H9 (cell line): ENCODE measurements around the gene HEPHL1. TPM values are rescaled to one million over a fixed set of nuclear protein-coding genes. Genes with fewer than 3 reads are reported as not detected.
A peak's percentile ranks its signal among the peaks of the same experiment; 100 is the strongest.

Experiments used
- DNase-seq: peaks from one replicate; pipeline ENCODE4 v3.0.0-alpha.2; 2017
- H2AFZ ChIP-seq: one replicate; pipeline ENCODE4 v1.6.1; 2013; ENCODE audit warnings: mild to moderate bottlenecking, low read length, control low read depth, moderate library complexity
- H2AK5ac ChIP-seq: 2 replicates; pipeline ENCODE4 v1.6.1; 2013; ENCODE audit warnings: low read length, control low read depth, mixed read lengths; ENCODE audit not compliant: insufficient read length
- H2BK120ac ChIP-seq: one replicate; pipeline ENCODE4 v1.6.1; 2013; ENCODE audit warnings: low read depth, mild to moderate bottlenecking, low read length, control low read depth, inconsistent platforms; ENCODE audit not compliant: poor library complexity, severe bottlenecking
- H2BK12ac ChIP-seq: 2 replicates; pipeline ENCODE4 v1.6.1; 2013; ENCODE audit warnings: low read length, control low read depth, mixed read lengths, low read depth; ENCODE audit not compliant: insufficient read length
- H2BK15ac ChIP-seq: 2 replicates; pipeline ENCODE4 v1.6.1; 2013; ENCODE audit warnings: low read depth, low read length, control low read depth
- H2BK20ac ChIP-seq: one replicate; pipeline ENCODE4 v1.6.1; 2013; ENCODE audit warnings: low read depth, mild to moderate bottlenecking, low read length, control low read depth, inconsistent platforms; ENCODE audit not compliant: poor library complexity, severe bottlenecking
- H2BK5ac ChIP-seq: 2 replicates; pipeline ENCODE4 v1.6.1; 2013; ENCODE audit warnings: low read length, control low read depth, mixed read lengths; ENCODE audit not compliant: insufficient read length
- H3K14ac ChIP-seq: 2 replicates; pipeline ENCODE4 v1.6.1; 2013; ENCODE audit warnings: low read length, control low read depth; ENCODE audit not compliant: insufficient read depth
- H3K18ac ChIP-seq: 2 replicates; pipeline ENCODE4 v1.6.1; 2013; ENCODE audit warnings: low read depth, mild to moderate bottlenecking, mixed read lengths, low read length, control low read depth; ENCODE audit not compliant: insufficient read length
- H3K23ac ChIP-seq: 2 replicates; pipeline ENCODE4 v1.6.1; 2013; ENCODE audit warnings: low read length, control low read depth, mixed read lengths, low read depth; ENCODE audit not compliant: insufficient read length
- H3K23me2 ChIP-seq: 2 replicates; pipeline ENCODE4 v1.6.1; 2013; ENCODE audit warnings: low read depth, mild to moderate bottlenecking, mixed read lengths, low read length, control low read depth; ENCODE audit not compliant: insufficient read length, poor library complexity, severe bottlenecking
- H3K27ac ChIP-seq: 2 replicates; pipeline ENCODE4 v1.5.1; 2013; ENCODE audit warnings: low read length, control low read depth, mixed read lengths, low read depth; ENCODE audit not compliant: insufficient read length
- H3K27me3 ChIP-seq: 2 replicates; pipeline ENCODE4 v1.6.1; 2013; ENCODE audit warnings: low read length, control low read depth, inconsistent platforms; ENCODE audit not compliant: insufficient read depth
- H3K4ac ChIP-seq: 2 replicates; pipeline ENCODE4 v1.6.1; 2013; ENCODE audit warnings: low read depth, mild to moderate bottlenecking, control low read depth, inconsistent platforms, low read length, moderate library complexity
- H3K4me1 ChIP-seq: 2 replicates; pipeline ENCODE4 v1.6.1; 2013; ENCODE audit warnings: low read length, control low read depth, inconsistent platforms; ENCODE audit not compliant: insufficient read depth
- H3K4me2 ChIP-seq: 2 replicates; pipeline ENCODE4 v1.6.1; 2013; ENCODE audit warnings: low read length, control low read depth, mixed read lengths; ENCODE audit not compliant: insufficient read length, insufficient read depth
- H3K56ac ChIP-seq: 2 replicates; pipeline ENCODE4 v1.6.1; 2013; ENCODE audit warnings: low read depth, mild to moderate bottlenecking, mixed read lengths, low read length, control low read depth; ENCODE audit not compliant: insufficient read length
- H3K79me1 ChIP-seq: 2 replicates; pipeline ENCODE4 v1.6.1; 2013; ENCODE audit warnings: low read depth, mild to moderate bottlenecking, moderate library complexity, low read length, control low read depth, inconsistent platforms; ENCODE audit not compliant: insufficient read depth, poor library complexity, severe bottlenecking
- H3K79me2 ChIP-seq: 2 replicates; pipeline ENCODE4 v1.6.1; 2013; ENCODE audit warnings: low read length, control low read depth, inconsistent platforms; ENCODE audit not compliant: insufficient read depth
- H3K9ac ChIP-seq: 2 replicates; pipeline ENCODE4 v1.6.1; 2013; ENCODE audit warnings: low read length, control low read depth, mixed read lengths; ENCODE audit not compliant: insufficient read length; ENCODE audit errors: extremely low read depth
- H3K9me3 ChIP-seq: one replicate; pipeline ENCODE4 v1.6.1; 2013; ENCODE audit warnings: low read depth, low read length, inconsistent platforms; ENCODE audit not compliant: control insufficient read depth
- H3T11ph ChIP-seq: one replicate; pipeline ENCODE4 v1.6.1; 2013; ENCODE audit warnings: mild to moderate bottlenecking, low read length, control low read depth, inconsistent platforms
- H4K20me1 ChIP-seq: one replicate; pipeline ENCODE4 v1.6.1; 2013; ENCODE audit not compliant: control insufficient read depth, insufficient read length, insufficient read depth
- H4K5ac ChIP-seq: 2 replicates; pipeline ENCODE4 v1.6.1; 2013; ENCODE audit warnings: low read depth, mild to moderate bottlenecking, mixed read lengths, low read length, control low read depth; ENCODE audit not compliant: insufficient read length
- H4K8ac ChIP-seq: replicated peaks from 2 replicates; pipeline ENCODE4 v1.6.1; 2013; ENCODE audit warnings: low read length, control low read depth, mixed read lengths, low read depth; ENCODE audit not compliant: insufficient read length
- H4K91ac ChIP-seq: 2 replicates; pipeline ENCODE4 v1.6.1; 2013; ENCODE audit warnings: low read depth, mild to moderate bottlenecking, moderate library complexity, mixed read lengths, low read length, control low read depth; ENCODE audit not compliant: insufficient read length
- H3K27ac Mint-ChIP-seq, 3 experiments: 2 replicates in 2 of 3; 3 replicates in 1 of 3; pipeline ENCODE4 v1.8.0; 2020 to 2021; ENCODE audit warnings: mixed read lengths in 3 of 3, mild to moderate bottlenecking in 1 of 3, moderate library complexity in 1 of 3
- H3K27me3 Mint-ChIP-seq: 2 replicates; pipeline ENCODE4 v1.8.0; 2021; ENCODE audit warnings: low read depth, mild to moderate bottlenecking, moderate library complexity, mixed read lengths
- H3K36me3 Mint-ChIP-seq, 3 experiments: 2 replicates in 2 of 3; 3 replicates in 1 of 3; pipeline ENCODE4 v1.8.0; 2020 to 2021; ENCODE audit warnings: low read depth in 3 of 3, mixed read lengths in 3 of 3; ENCODE audit not compliant: insufficient read depth in 1 of 3
- H3K4me1 Mint-ChIP-seq, 2 experiments: 2 replicates each; pipeline ENCODE4 v1.8.0; 2020; ENCODE audit warnings: mixed read lengths in 2 of 2
- H3K4me3 Mint-ChIP-seq, 2 experiments: 2 replicates in 1 of 2; 3 replicates in 1 of 2; pipeline ENCODE4 v1.8.0; 2020 to 2021; ENCODE audit warnings: mild to moderate bottlenecking in 2 of 2, mixed read lengths in 2 of 2, moderate library complexity in 1 of 2
- H3K9me3 Mint-ChIP-seq, 2 experiments: 2 replicates in 1 of 2; 3 replicates in 1 of 2; pipeline ENCODE4 v1.8.0; 2020; ENCODE audit warnings: mild to moderate bottlenecking in 2 of 2, mixed read lengths in 2 of 2, moderate library complexity in 1 of 2
- WGBS: extraction: QIAGEN DNeasy Blood & Tissue Kit; methylation state at CpG from one replicate; pipeline ENCODE4 v1.1.7; 2013; ENCODE audit warnings: missing lambda C conversion rate, low lambda C conversion rate, mixed read lengths; ENCODE audit not compliant: insufficient read length; ENCODE audit errors: extremely low coverage; 5-methylcytosine and 5-hydroxymethylcytosine counted together
- total RNA-seq: library from RNA; stranded (reverse); gene quantifications from 2 replicates; pipeline ENCODE4 v1.2.1, GENCODE V29; 2021
- TF ChIP-seq, protein P1 (sequence below): fragments of 200-600 bp; sonication (generic); conservative IDR thresholded peaks from 3 replicates; pipeline ENCODE4 v1.8.0; 2021; ENCODE audit warnings: antibody characterized with exemption, mild to moderate bottlenecking

The HEPHL1 gene
- total RNA-seq, 1 experiment from 2014 or later = not detected

- Histone ChIP-seq H2AK5ac (no peak within 1 kb of the TSS), H2BK12ac (no peak within 1 kb of the TSS), H3K79me1 (no peaks in the 10 kb centered on the region), H3K4me2 (peak within 1 kb of the TSS; percentile 98), H3K18ac (peak within 1 kb of the TSS; percentile 97), H2AFZ (no peak within 1 kb of the TSS), H3K4ac (no peak within 1 kb of the TSS; the same call in 1 of the 2 replicates), H3K79me2 (peaks cover 44% of the 10 kb centered on the region), H4K20me1 (no peaks in the 10 kb centered on the region), H4K8ac (no peak within 1 kb of the TSS), H2BK20ac (no peak within 1 kb of the TSS), H3K23me2 (peaks cover 22% of the 10 kb centered on the region), H2BK15ac (no peak within 1 kb of the TSS), H3K56ac (no peak within 1 kb of the TSS), H3K27me3 (no peaks in the 10 kb centered on the region), H4K5ac (peak within 1 kb of the TSS; percentile 35), H3K27ac (peak within 1 kb of the TSS; percentile 18), H3K14ac (peak within 1 kb of the TSS; percentile 97), H3K23ac (no peak within 1 kb of the TSS), H4K91ac (no peak within 1 kb of the TSS), H2BK120ac (no peak within 1 kb of the TSS), H3K4me1 (peaks cover 13% of the 10 kb centered on the region; the same call in 1 of the 2 replicates), H2BK5ac (no peak within 1 kb of the TSS), H3K9me3 (no peaks in the 10 kb centered on the region), H3K9ac (peak within 1 kb of the TSS; percentile 90), H3T11ph (no peak within 1 kb of the TSS)
- H3K27ac Mint-ChIP-seq = peak within 1 kb of the TSS; percentile 92 to 98 (median 98)
- peak; percentile 86 for DNase-seq
- H3K4me3 Mint-ChIP-seq = no peak within 1 kb of the TSS; a peak in 2 of 5 replicates
- peaks cover 30 to 31% of the 10 kb centered on the region in 2 experiments for H3K4me1 Mint-ChIP-seq
- H3K27me3 Mint-ChIP-seq = peaks cover 5% of the 10 kb centered on the region; the same call in 1 of the 2 replicates
- peaks cover 11 to 22% (median 20%) of the 10 kb centered on the region in 3 experiments for H3K36me3 Mint-ChIP-seq
- WGBS = no CpG with 5 or more reads among the region's 92 CpGs
- H3K9me3 Mint-ChIP-seq = peaks cover 10 to 21% of the 10 kb centered on the region in 2 experiments; a peak in 4 of 5 replicates
- TF ChIP-seq, protein P1, sequence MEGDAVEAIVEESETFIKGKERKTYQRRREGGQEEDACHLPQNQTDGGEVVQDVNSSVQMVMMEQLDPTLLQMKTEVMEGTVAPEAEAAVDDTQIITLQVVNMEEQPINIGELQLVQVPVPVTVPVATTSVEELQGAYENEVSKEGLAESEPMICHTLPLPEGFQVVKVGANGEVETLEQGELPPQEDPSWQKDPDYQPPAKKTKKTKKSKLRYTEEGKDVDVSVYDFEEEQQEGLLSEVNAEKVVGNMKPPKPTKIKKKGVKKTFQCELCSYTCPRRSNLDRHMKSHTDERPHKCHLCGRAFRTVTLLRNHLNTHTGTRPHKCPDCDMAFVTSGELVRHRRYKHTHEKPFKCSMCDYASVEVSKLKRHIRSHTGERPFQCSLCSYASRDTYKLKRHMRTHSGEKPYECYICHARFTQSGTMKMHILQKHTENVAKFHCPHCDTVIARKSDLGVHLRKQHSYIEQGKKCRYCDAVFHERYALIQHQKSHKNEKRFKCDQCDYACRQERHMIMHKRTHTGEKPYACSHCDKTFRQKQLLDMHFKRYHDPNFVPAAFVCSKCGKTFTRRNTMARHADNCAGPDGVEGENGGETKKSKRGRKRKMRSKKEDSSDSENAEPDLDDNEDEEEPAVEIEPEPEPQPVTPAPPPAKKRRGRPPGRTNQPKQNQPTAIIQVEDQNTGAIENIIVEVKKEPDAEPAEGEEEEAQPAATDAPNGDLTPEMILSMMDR = no peak
Measured at GRCh38 chr11:94128746-94129511, 107.8 kb downstream of the HEPHL1 start, which contains the start of gene PANX1. PANX1 (plus strand) TSS chr11:94128841; CDS start chr11:94129313, 472 bp downstream.
